HepG2 (cell line): ENCODE measurements around the gene QDPR. TPM values are rescaled to one million over a fixed set of nuclear protein-coding genes. Genes with fewer than 3 reads are reported as not detected.

Experiments
- ASH2L ChIP-seq: fragments of 300-600, 200-600 bp; sonication (generic); IDR thresholded peaks from 2 replicates; pipeline ENCODE4 v1.7.0; 2017; ENCODE audit warnings: low read depth, mild to moderate bottlenecking, moderate library complexity, mixed read lengths, low read length; ENCODE audit not compliant: insufficient read length
- ATF1 ChIP-seq: IDR thresholded peaks from 2 replicates; pipeline ENCODE4 v1.6.1; 2016; ENCODE audit warnings: mild to moderate bottlenecking, control low read depth
- DMAP1 ChIP-seq: IDR thresholded peaks from 2 replicates; pipeline ENCODE4 v1.6.1; 2016
- EED ChIP-seq: sonication (generic); formaldehyde crosslinking; IDR thresholded peaks from 2 replicates; pipeline ENCODE4 v1.5.0; 2020; ENCODE audit warnings: mild to moderate bottlenecking, missing genetic modification reagents
- FOXO1 ChIP-seq: sonication (generic); formaldehyde crosslinking; IDR thresholded peaks from 2 replicates; pipeline ENCODE4 v1.4.0; 2020; ENCODE audit warnings: missing genetic modification reagents
- GPN1 ChIP-seq: sonication (generic); formaldehyde crosslinking; IDR thresholded peaks from 2 replicates; pipeline ENCODE4 v1.5.1; 2020; ENCODE audit warnings: missing genetic modification reagents, borderline replicate concordance
- HMGA1 ChIP-seq: sonication (generic); formaldehyde crosslinking; conservative IDR thresholded peaks from 2 replicates; pipeline ENCODE4 v1.4.0; 2020; ENCODE audit warnings: missing genetic modification reagents
- HOXD1 ChIP-seq: sonication (generic); formaldehyde crosslinking; IDR thresholded peaks from 2 replicates; pipeline ENCODE4 v1.5.0; 2020; ENCODE audit warnings: missing genetic modification reagents
- KDM5A ChIP-seq: fragments of 200-600 bp; sonication (generic); IDR thresholded peaks from 2 replicates; pipeline ENCODE4 v1.7.0; 2018; ENCODE audit warnings: antibody characterized with exemption, mild to moderate bottlenecking, low read length, borderline replicate concordance
- MBD4 ChIP-seq: IDR thresholded peaks from 2 replicates; pipeline ENCODE4 v1.6.1; 2012; ENCODE audit warnings: low read length, inconsistent platforms, borderline replicate concordance
- MTA1 ChIP-seq: sonication (generic); formaldehyde crosslinking; IDR thresholded peaks from 2 replicates; pipeline ENCODE4 v1.4.0; 2020; ENCODE audit warnings: missing genetic modification reagents, mild to moderate bottlenecking, borderline replicate concordance
- MXD3 ChIP-seq: IDR thresholded peaks from 2 replicates; pipeline ENCODE4 v1.6.1; 2016; ENCODE audit warnings: mild to moderate bottlenecking, missing biosample characterization, missing genetic modification reagents
- NR2F6 ChIP-seq, 2 experiments: IDR thresholded peaks; 2 replicates each; pipeline ENCODE4 v1.6.1; 2016; ENCODE audit warnings: antibody characterized with exemption in 1 of 2, mild to moderate bottlenecking in 1 of 2
- POGZ ChIP-seq: sonication (generic); formaldehyde crosslinking; IDR thresholded peaks from 2 replicates; pipeline ENCODE4 v1.4.0; 2020; ENCODE audit warnings: mild to moderate bottlenecking, missing genetic modification reagents
- PREB ChIP-seq: sonication (generic); formaldehyde crosslinking; IDR thresholded peaks from 2 replicates; pipeline ENCODE4 v1.4.0; 2020; ENCODE audit warnings: missing genetic modification reagents
- TBP ChIP-seq: sonication (generic); formaldehyde crosslinking; IDR thresholded peaks from 2 replicates; pipeline ENCODE4 v1.5.0; 2020; ENCODE audit warnings: missing genetic modification reagents
- TP53 ChIP-seq: sonication (generic); formaldehyde crosslinking; conservative IDR thresholded peaks from 2 replicates; pipeline ENCODE4 v1.4.0; 2020; ENCODE audit warnings: missing genetic modification reagents
- U2AF1 ChIP-seq: fragments of 200-400 bp; formaldehyde crosslinking; optimal IDR thresholded peaks from 2 replicates; pipeline ENCODE3; 2017; ENCODE audit warnings: mild to moderate bottlenecking, low read depth, low read length
- ZBTB3 ChIP-seq: sonication (generic); formaldehyde crosslinking; IDR thresholded peaks from 2 replicates; pipeline ENCODE4 v1.4.0; 2020; ENCODE audit warnings: low read depth, mild to moderate bottlenecking, moderate library complexity, missing genetic modification reagents, borderline replicate concordance
- ZBTB44 ChIP-seq: sonication (generic); formaldehyde crosslinking; IDR thresholded peaks from 2 replicates; pipeline ENCODE4 v1.4.0; 2020; ENCODE audit warnings: missing genetic modification reagents
- ZBTB7A ChIP-seq: sonication (generic); formaldehyde crosslinking; IDR thresholded peaks from 2 replicates; pipeline ENCODE4 v1.8.0; 2022; ENCODE audit warnings: mild to moderate bottlenecking, missing genetic modification reagents
- ZNF124 ChIP-seq: sonication (generic); formaldehyde crosslinking; IDR thresholded peaks from 2 replicates; pipeline ENCODE4 v1.4.0; 2020; ENCODE audit warnings: missing genetic modification reagents
- ZNF20 ChIP-seq: sonication (generic); formaldehyde crosslinking; IDR thresholded peaks from 2 replicates; pipeline ENCODE4 v1.4.0; 2020; ENCODE audit warnings: mild to moderate bottlenecking, moderate library complexity, missing genetic modification reagents
- ZNF343 ChIP-seq: sonication (generic); formaldehyde crosslinking; IDR thresholded peaks from 2 replicates; pipeline ENCODE4 v1.4.0; 2020; ENCODE audit warnings: mild to moderate bottlenecking, missing genetic modification reagents
- ZNF44 ChIP-seq: sonication (generic); formaldehyde crosslinking; IDR thresholded peaks from 2 replicates; pipeline ENCODE4 v1.5.1; 2020; ENCODE audit warnings: mild to moderate bottlenecking, missing genetic modification reagents
- ZNF780A ChIP-seq: sonication (generic); formaldehyde crosslinking; IDR thresholded peaks from 2 replicates; pipeline ENCODE4 v1.8.0; 2022; ENCODE audit warnings: mild to moderate bottlenecking, missing genetic modification reagents, moderate library complexity
- ZNF784 ChIP-seq: sonication (generic); formaldehyde crosslinking; IDR thresholded peaks from 2 replicates; pipeline ENCODE4 v1.5.1; 2020; ENCODE audit warnings: missing genetic modification reagents, mild to moderate bottlenecking, borderline replicate concordance
- ZNF816 ChIP-seq: sonication (generic); formaldehyde crosslinking; IDR thresholded peaks from 2 replicates; pipeline ENCODE4 v1.8.0; 2022; ENCODE audit warnings: missing genetic modification reagents, mild to moderate bottlenecking, borderline replicate concordance
- polyA plus RNA-seq, 8 experiments: library from polyadenylated mRNA; depleted of rRNA in 3 of 8; stranded (reverse) in 7 of 8; unstranded in 1 of 8; fragments of >200 nt; fragmentation: Illumina TruSeq in 4 of 8; extraction: Trizol in 4 of 8; gene quantifications; 2 replicates each; pipeline versions ENCODE4 v1.2.1 to v1.2.3, GENCODE V29; 2011 to 2016; ENCODE audit warnings: low read depth in 4 of 8, missing spikeins in 1 of 8, mixed read lengths in 1 of 8; ENCODE audit not compliant: insufficient read depth in 1 of 8
- total RNA-seq, 5 experiments: library from RNA; depleted of rRNA; stranded (reverse); fragments of >200 nt; fragmentation: Illumina TruSeq; extraction: Trizol; gene quantifications; 2 replicates each; pipeline ENCODE4 v1.2.3, GENCODE V29; 2016; ENCODE audit warnings: low read depth in 1 of 5

The QDPR gene
- total and polyA plus RNA-seq, 2 of the 13 experiments (the other 11 are each of a cell fraction or from before 2014, with no cell fraction given) = 9.9 to 95.5 TPM

- TF ChIP-seq ZBTB44 (CRISPR knock-in tag) = no peak
- no peak for TF ChIP-seq TBP
- peak; percentile 81; the same call in 1 of the 2 replicates for TF ChIP-seq TP53 (CRISPR knock-in tag)
- TF ChIP-seq EED (CRISPR knock-in tag) = no peak
- TF ChIP-seq HMGA1 (CRISPR knock-in tag) = no peak
- TF ChIP-seq MBD4 = peak; percentile 96; the same call in 1 of the 2 replicates
- TF ChIP-seq POGZ = peak; percentile 94
- TF ChIP-seq U2AF1 = no peak
- peak; percentile 98 for TF ChIP-seq ASH2L
- no peak for TF ChIP-seq MXD3
- peak; percentile 85; the same call in 1 of the 2 replicates for TF ChIP-seq ZBTB7A (CRISPR knock-in tag)
- no peak; the same call in 1 of the 2 replicates for TF ChIP-seq ZNF784 (CRISPR knock-in tag)
- no peak for TF ChIP-seq ZNF44
- TF ChIP-seq ATF1 (CRISPR knock-in tag) = peak; percentile 83
- no peak for TF ChIP-seq ZNF780A (CRISPR knock-in tag)
- peak; percentile 80 for TF ChIP-seq DMAP1 (CRISPR knock-in tag)
- TF ChIP-seq HOXD1 (CRISPR knock-in tag) = peak; percentile 80; the same call in 1 of the 2 replicates
- peak; percentile 74; the same call in 1 of the 2 replicates for TF ChIP-seq ZNF124 (CRISPR knock-in tag)
- TF ChIP-seq NR2F6 (IDR thresholded peaks at IDR 0.05) = peak; percentile 97
- peak; percentile 93 for TF ChIP-seq NR2F6 (CRISPR knock-in tag; IDR thresholded peaks at IDR 0.05)
- TF ChIP-seq ZNF20 (CRISPR knock-in tag) = no peak
- no peak for TF ChIP-seq ZNF343
- peak; percentile 78; the same call in 1 of the 2 replicates for TF ChIP-seq ZNF816 (CRISPR knock-in tag)
- peak; percentile 64; the same call in 1 of the 2 replicates for TF ChIP-seq MTA1 (CRISPR knock-in tag)
- TF ChIP-seq FOXO1 = peak; percentile 95
- no peak for TF ChIP-seq ZBTB3
- TF ChIP-seq GPN1 (CRISPR knock-in tag) = no peak
- TF ChIP-seq KDM5A = no peak
- no peak for TF ChIP-seq PREB (CRISPR knock-in tag)
Observed at GRCh38 chr4:17558941-17559708, 47.2 kb upstream of the QDPR start (continued).
